HG03139 (cell line): Measurements from ENCODE around the gene CYLD.

Experiments used
- ATAC-seq: cut with Tn5 transposase; IDR thresholded peaks from one replicate; pipeline ENCODE4 v1.9.1; 2021; ENCODE audit not compliant: unreplicated experiment

The CYLD gene

DNA sequence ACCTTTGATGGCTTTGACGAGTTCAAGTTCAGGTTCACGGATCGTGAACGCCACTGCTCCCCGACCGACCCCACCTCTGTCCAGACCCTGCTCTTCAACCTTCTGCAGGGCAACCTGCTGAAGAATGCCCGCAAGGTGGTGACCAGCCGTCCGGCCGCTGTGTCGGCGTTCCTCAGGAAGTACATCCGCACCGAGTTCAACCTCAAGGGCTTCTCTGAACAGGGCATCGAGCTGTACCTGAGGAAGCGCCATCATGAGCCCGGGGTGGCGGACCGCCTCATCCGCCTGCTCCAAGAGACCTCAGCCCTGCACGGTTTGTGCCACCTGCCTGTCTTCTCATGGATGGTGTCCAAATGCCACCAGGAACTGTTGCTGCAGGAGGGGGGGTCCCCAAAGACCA is 30.8 kb upstream of the CYLD start:
- ATAC-seq: no peak

- no peak for ATAC-seq
Measured at GRCh38 chr16:50711862-50712559, 29.9 kb upstream of the CYLD start.

- no peak for ATAC-seq
Measured at GRCh38 chr16:50712560-50712898, 29.4 kb upstream of the CYLD start.

- no peak for ATAC-seq
Measured at GRCh38 chr16:50712956-50713355, 28.9 kb upstream of the CYLD start.

- ATAC-seq: no peak
Measured at GRCh38 chr16:50717091-50717490, 24.8 kb upstream of the CYLD start.

DNA sequence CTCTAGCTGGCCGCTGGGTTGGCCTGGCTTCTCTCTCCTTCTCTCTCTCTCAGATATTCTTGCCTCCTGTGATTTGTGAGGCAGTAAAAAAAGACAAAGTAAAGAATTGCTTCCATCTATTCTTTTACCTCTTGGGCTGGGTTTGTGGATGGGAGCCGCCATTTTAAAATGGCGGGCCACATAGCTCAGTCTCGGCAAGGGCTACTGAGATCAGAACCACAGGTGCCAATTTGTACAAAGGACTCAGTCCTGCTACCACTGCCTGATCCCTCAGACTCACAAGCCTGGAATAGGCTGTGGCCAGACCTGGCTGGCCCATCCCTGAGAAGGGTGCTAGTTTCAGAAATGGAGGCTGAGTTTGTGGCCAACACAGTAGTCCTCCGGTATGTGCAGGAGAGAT is 24.4 kb upstream of the CYLD start:
- ATAC-seq: no peak

DNA sequence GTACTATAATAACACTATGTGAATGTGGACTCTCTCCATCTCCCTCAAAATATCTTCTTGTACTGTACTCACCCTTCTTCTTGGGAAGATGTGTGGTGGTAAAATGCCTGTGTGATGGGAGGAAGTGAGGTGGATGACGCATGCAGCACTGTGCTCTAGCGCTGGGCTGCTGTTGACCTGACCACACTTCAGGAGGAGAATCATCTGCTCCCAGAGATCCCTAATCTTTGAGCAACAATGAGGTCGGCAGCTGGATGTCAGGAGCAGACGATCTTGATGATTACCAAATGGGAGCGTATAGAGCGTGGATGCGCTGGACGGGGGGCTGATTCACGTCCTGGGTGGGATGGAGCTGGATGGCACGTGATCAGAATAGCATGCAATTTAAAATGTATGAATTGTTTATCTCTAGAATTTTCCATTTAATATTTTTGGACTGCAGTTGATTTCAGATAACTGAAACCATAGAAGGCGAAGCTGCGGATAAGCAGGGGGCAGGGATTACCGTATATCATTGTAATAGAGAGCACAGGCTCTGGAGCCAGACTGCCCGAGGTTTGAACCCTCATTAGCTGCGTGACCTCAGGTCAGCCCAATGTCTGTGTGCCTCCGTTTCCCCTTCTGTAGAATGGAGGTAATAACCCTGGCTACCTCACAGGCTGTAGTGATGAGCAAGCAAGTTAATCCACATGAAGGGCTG is 23.7 kb upstream of the CYLD start:
- no peak for ATAC-seq

- no peak for ATAC-seq
Measured at GRCh38 chr16:50718761-50719400, 23.0 kb upstream of the CYLD start.

DNA sequence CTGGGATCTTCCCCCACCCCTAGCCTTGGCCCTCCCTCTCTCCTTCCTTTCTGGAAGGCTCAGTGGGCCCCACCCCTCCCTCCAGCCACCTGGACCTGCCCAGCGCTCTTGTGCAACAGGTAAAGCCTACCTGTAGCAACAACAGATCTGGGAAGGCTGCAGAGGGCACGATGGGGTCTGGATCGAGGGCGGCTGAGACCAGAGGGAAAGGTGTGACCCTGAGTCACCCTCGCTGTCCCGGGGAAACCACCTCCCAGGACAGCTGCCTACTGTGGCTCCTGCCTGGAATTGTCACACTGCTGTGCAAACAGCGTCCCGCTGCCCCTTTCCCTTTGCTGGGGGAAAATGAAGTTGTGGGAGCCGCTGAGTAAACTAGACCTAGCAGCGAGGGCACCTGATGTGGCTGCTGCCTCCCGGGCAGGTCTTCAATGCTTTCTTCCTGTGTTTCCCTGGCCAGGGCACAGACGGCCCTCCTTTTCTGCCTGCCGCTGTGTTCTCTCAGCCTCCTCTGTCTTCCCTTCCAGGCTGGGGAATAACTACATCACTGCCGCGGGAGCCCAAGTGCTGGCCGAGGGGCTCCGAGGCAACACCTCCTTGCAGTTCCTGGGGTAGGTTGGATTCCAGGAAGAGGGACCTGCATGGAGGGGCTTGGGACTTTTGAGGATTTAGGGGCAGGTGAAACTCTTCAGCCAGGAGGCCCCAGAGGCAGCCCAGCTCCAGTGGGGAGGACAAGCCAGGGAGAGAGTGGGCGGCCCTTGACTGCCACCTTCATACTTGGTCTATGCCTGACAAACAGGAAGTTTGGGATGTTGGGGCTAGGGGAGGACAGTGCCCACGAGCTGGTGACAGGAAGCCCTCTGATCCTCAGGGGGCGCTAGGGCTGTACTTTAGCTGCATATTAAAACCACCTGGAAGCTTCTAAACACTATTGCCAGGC is 22.2 kb upstream of the CYLD start:
- ATAC-seq: no peak

DNA sequence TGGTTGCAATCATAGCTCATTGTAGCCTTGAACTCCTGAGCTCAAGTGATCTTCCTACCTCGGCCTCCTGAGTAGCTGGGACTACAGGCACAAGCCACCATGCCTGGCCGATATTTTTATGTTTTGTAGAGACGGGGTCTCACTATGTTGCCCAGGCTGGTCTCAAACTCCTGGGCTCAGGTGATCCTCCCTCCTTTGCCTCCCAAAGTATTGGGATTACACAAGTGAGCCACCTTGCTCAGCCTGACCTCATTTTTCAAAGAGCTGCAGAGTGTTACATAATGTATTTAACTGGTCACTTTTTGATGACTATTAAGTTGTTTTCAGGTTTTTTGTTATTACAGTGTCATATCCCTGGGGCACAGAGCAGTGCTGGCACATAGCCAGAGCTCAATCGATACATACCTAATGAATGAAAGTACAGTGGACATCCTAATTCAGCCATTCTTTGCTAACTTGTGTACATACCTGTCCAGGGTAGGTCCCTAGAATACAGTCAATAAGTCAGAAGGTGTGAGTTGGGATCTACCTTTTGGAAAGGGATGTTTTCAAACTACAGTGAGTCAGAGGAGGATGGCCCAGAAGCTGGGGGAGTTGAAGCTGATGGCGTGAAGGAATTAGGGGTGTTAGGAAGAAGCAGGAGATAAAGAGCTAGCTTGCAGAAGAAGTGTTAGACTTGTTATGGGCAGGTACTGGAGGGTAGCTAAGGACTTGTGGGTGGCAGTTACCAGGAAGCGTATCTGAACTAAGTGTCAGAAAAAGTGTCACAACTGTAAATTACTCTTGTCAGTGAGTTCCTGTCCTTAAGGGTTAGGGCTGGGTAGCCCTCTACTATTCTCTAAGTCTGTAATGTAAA is 20.1 kb upstream of the CYLD start:
- ATAC-seq: no peak

- no peak for ATAC-seq
Measured at GRCh38 chr16:50722405-50722737, 19.5 kb upstream of the CYLD start.

- no peak for ATAC-seq
Measured at GRCh38 chr16:50722960-50723359, 18.9 kb upstream of the CYLD start.

DNA sequence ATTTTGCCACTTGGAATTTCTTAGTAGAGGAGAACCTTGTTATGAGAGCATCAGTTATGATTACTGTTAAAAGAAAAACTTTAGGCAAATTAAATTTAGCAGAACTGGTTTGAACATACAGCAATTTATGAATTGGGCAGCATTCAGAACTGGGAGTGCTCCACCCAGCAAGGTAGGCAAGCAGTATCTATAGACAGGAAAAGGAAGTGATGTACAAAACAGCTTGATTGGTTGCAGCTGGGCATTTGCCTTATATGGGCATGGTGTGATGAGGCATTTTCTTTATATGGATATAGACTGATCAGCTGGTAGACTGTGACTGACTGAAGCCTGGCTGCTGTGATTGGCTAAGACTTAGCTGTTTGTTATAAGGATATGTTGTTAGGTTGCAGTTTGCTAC is 17.6 kb upstream of the CYLD start:
- no peak for ATAC-seq

DNA sequence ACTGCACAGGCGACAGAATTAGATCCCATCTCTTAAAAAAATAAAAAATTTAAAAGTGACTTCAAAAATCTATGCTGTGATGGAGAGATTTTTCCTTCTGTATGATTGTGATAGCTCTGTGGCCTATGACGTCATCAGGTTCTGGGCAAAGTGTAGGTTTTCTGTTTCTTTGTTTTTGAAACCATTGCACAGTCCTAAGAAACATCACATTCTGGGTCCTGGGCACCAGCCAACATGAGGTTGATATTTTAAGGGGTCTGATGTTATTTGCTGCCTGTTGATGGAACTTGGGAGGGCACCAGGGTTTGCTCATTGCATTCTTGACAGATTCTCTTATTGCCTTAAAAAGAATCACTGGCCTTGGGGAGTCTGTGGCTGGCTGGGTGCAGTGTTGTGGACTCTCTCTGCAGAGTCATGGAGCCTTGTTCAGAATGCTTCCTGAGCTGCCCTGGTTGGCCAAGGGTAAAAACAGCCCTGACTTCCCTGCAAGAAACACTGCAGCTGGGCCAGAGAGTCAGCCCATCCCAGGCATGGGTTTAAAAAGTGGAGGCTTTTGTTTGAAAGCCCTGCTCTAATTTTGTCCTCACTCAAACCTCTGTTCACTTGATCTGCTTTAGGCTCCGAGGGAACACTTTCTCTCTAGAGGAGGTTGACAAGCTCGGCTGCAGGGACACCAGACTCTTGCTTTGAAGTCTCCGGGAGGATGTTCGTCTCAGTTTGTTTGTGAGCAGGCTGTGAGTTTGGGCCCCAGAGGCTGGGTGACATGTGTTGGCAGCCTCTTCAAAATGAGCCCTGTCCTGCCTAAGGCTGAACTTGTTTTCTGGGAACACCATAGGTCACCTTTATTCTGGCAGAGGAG is 10.5 kb upstream of the CYLD start:
- no peak for ATAC-seq

- no peak for ATAC-seq
Measured at GRCh38 chr16:50731989-50732832, 9.7 kb upstream of the CYLD start.

DNA sequence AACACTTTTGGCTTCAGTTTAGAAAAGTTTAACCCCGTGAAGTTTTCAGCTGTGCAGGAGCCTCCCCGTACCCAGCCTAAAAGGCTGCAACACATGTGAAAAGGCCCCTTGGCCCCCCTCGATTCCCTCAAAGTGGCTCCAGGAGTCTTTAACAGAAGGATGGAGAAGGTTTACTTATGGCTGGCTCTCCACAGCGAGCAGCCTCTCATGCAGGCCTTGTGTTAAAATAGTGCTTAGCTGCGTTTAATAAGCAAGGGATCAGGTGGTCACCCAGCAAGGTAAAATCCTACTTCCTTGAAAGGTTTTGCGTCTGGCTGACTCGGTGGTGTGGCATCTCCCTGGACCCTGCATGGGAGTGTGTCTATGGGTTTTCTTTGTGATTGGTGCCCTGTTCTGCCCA is 8.4 kb upstream of the CYLD start:
- ATAC-seq: no peak

- no peak for ATAC-seq
Measured at GRCh38 chr16:50735629-50736122, 6.2 kb upstream of the CYLD start.

GRCh38 chr16:50736448-50736847 is 5.4 kb upstream of the CYLD start:
- no peak for ATAC-seq
